Hematopoietic multipotent progenitor cell treated with erythropoietin and hydrocortisone succinate and interleukin-3 and kit ligand, for 4 days (in vitro differentiated cells): ENCODE data around the gene PIM3.

ENCODE experiments used
- DNase-seq: peaks from one replicate; pipeline ENCODE4 v3.0.0-alpha.2; 2015

PIM3 gene

GRCh38 chr22:50008151-50009040 lies 47.8 kb downstream of the PIM3 start:
- no peak for DNase-seq

GRCh38 chr22:50009251-50009650 lies 48.7 kb downstream of the PIM3 start:
- DNase-seq = no peak

GRCh38 chr22:50009765-50010675 lies 49.4 kb downstream of the PIM3 start:
- DNase-seq = no peak

GRCh38 chr22:50010676-50011446 lies 50.3 kb downstream of the PIM3 start:
- no peak for DNase-seq

GRCh38 chr22:50011447-50012210 lies 51.1 kb downstream of the PIM3 start:
- DNase-seq = no peak

DNA sequence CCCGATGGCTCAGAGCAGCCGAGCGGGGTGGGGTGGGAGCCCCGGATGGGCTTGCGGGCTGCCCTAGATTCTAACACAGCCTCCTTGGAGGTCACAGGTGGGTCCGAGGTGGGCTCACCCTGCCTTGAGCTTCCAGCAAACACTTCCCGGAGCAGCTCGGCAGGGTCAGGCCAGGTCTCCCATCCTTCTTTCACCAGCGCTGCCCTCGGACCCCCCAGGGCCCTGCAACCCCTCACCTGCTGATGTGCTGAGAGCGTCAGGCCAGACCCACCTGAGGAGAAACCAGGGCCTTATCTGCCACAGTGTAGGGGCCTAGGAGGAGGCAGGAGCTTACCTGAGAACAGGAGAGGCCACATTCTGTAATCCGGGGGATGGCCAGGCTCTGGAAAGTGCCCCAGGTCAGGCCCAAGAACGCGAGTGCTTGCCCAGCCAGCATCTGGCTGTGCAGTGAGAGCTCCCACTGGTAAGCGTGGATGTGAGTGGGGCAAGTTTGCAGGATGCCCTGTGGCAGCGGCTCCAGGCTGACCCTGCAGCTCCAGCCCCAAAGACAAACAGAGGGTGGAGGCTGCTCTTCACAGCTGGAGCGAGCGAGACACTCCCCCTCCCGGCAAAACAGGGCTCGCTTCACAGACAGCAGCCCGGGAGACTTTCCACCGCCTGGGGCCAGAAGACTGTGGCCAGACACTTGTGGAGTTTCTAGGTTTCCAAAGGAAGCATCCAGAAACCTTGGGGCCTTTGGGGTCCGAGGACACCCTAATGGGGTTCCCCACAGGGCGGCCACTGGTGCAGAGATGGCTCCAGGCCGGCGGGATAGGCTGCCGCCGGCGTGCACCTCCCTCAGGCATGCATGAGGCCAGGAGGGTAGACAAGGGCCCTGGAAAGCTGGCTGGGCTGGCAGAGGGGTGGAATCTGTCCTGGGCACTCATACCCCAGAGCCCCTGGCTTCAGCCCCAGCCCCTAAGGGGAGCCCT lies 51.9 kb downstream of the PIM3 start, which contains the start of gene IL17REL:
TSS of gene IL17REL (minus strand) at position 555 of the 971 bp plus-strand sequence. CDS start at position 436, 119 bp downstream.
- DNase-seq = no peak
